ENCODE data around the gene TYW1.
"Not testable (repeated sequence)": the region's sequence is repeated elsewhere in the genome, so short reads cannot be mapped to it uniquely, and the experiment has no call there.

Gene TYW1

DNA sequence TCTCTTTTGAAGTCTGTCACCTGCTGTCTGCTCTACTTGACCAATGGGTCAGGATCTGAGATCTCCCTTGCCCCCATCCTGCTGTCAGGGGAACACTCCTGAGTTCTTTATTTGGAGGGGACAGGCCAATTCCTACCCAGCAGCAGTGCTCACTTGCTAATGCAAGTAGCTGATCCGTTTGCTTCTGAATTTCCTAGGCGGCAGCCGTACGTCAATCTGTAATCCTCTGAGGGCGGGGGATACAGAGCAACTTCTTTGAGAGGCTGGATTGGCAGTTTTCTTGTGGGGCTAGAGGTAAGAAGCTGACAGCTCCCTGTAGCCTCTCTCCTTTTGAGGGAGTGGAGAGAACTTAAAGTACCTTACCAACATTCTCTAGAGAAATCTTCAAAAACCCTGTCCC is 36.6 kb downstream of the TYW1 start:
- no peaks in the 10 kb centered on the region for H3K4me1 ChIP-seq (ENCODE audit: insufficient read depth, low read length)
- H3K27me3 ChIP-seq (ENCODE audit: insufficient read depth, low read length), result no peaks in the 10 kb centered on the region
- H3K9ac ChIP-seq (ENCODE audit: low read depth, low read length), result no peak overlapping the region
- 0 out of 2 replicates have a peak, but pooled peaks cover 6% of the 10 kb centered on the region for H3K9me3 ChIP-seq (ENCODE audit: insufficient read depth, low read depth, low read length)
- H3K4me3 ChIP-seq (ENCODE audit: low read length), result no peak overlapping the region
- no peak overlapping the region for H3K27ac ChIP-seq (ENCODE audit: low read length)
- H3K36me3 ChIP-seq (ENCODE audit: insufficient read depth, low read depth, low read length), result peaks cover 12% of the 10 kb centered on the region; the same call in 1 of the 2 replicates

DNA sequence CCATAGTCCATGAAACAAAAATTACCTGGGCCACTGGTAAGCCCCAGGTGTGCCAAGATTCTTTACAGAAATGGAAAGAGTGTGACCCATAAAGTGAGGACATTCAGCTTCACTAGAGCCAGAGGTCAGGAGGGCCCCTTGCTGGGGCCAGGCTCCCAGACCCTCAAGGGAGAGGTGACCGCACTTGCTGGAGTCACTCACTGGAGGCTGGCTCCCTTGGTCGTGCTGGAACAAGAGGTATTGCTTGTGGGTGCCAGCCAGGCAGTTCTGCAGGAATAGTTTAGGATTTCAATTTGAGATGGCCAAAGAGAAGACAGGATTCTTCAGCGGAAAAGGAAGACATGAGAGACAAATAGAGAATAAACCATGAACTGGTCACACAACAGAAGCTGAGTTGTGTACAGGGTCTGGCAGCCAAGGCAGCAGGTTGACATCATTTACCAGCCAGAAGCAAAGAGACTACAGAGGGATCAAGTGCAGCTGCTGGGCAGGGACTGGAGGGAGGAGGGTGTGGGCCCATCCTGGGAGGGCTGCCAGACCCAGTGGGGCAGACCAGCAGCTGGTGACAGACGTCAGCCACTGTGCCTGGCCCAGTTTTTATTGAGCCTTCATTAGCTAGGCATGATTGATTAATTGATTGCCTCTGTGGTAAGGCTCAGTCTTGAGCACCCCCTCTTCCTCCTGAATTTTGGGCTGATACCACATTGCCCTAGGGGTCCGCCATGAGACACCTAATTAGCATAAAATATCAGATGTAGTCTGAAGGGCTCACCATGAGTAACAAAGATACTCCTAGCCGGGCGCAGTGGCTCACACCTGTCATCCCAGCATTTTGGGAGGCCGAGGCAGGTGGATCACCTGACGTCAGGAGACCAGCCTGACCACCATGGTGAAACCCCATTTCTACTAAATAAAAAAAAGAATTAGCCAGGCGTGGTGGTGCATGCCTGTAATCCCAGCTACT is 40.1 kb downstream of the TYW1 start:
- not testable (repeated sequence) for H3K27ac ChIP-seq (ENCODE audit: low read length); H3K4me1 ChIP-seq (ENCODE audit: insufficient read depth, low read length); H3K27me3 ChIP-seq (ENCODE audit: insufficient read depth, low read length); H3K9ac ChIP-seq (ENCODE audit: low read depth, low read length); H3K4me3 ChIP-seq (ENCODE audit: low read length); H3K9me3 ChIP-seq (ENCODE audit: insufficient read depth, low read depth, low read length); H3K36me3 ChIP-seq (ENCODE audit: insufficient read depth, low read depth, low read length)

DNA sequence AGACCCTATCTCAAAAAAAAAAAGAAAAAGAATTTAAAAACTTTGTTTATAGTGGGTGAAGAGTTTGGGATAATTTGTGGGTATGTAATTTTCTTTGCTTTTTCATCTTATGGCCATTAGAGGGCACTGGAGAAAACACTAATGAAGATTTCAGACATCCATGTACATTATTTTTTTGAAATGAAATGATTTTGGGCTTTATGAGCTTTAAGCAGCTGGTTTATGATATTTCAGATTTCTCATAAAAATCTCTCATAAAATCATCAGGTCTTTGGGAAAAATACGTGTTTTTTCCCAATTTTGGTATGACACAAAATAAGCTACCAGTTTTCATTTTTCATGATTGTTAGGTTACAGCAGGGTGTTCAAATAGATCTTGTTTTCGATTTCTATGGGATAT is 44.2 kb downstream of the TYW1 start:
- H3K4me3 ChIP-seq (ENCODE audit: low read length); H3K36me3 ChIP-seq (ENCODE audit: insufficient read depth, low read depth, low read length); H3K9me3 ChIP-seq (ENCODE audit: insufficient read depth, low read depth, low read length); H3K27ac ChIP-seq (ENCODE audit: low read length); H3K27me3 ChIP-seq (ENCODE audit: insufficient read depth, low read length); H3K9ac ChIP-seq (ENCODE audit: low read depth, low read length); H3K4me1 ChIP-seq (ENCODE audit: insufficient read depth, low read length): not testable (repeated sequence)

DNA sequence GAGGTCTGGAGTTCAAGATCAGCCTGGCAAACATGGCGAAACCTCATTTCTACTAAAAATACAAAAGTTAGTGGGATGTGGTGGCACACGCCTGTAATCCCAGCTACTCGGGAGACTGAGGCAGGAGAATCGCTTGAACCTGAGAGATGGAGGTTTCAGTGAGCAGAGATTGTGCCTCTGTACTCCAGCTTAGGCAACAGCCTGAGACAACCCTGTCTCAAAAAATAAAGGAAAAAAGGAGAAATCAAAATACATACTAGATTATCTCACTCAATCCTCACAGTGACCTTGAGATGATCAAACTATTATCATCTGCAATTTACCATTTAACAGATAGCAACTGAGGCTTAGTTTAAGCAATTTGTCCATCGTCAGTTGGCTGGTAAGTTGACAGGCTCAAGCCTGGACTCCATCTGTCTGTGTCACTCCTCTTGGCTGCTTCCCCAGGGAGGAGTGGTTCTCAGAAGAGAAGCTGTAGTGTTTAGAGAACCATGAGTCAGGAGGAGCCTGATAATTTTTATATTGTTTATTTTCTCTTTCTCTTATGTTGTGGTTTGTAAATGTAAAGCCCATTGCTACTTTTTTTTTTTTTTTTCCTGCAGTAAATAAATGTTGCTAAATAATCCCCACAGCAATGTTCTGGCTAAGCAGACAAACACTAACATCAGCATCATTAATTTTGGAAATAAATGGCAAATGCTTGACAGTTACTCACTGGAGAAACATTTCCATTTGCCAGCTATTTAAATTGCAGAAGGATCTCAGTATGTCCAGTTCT is 46.3 kb downstream of the TYW1 start:
- H3K9ac ChIP-seq (ENCODE audit: low read depth, low read length); H3K4me1 ChIP-seq (ENCODE audit: insufficient read depth, low read length); H3K9me3 ChIP-seq (ENCODE audit: insufficient read depth, low read depth, low read length); H3K27ac ChIP-seq (ENCODE audit: low read length); H3K27me3 ChIP-seq (ENCODE audit: insufficient read depth, low read length); H3K36me3 ChIP-seq (ENCODE audit: insufficient read depth, low read depth, low read length); H3K4me3 ChIP-seq (ENCODE audit: low read length): not testable (repeated sequence)

DNA sequence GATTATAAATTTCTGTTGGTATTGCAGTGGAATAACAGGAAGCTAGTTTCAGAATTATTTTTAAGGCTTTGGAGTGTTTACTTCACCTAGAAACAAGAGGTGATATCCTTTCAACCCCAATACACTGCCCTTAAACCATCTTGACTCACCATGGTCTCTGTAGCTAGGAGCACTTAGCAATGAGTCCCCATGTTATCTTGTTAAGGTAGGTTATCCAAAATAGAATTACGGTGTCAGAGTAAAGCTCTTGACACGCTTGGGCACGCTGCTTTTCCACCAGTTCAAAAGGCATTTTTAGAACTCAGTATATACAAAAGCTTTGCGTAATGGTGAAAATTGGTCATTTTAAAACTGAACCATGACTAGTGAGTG is 46.9 kb downstream of the TYW1 start:
- not testable (repeated sequence) for H3K4me3 ChIP-seq (ENCODE audit: low read length); H3K36me3 ChIP-seq (ENCODE audit: insufficient read depth, low read depth, low read length); H3K9ac ChIP-seq (ENCODE audit: low read depth, low read length); H3K27ac ChIP-seq (ENCODE audit: low read length); H3K4me1 ChIP-seq (ENCODE audit: insufficient read depth, low read length); H3K27me3 ChIP-seq (ENCODE audit: insufficient read depth, low read length); H3K9me3 ChIP-seq (ENCODE audit: insufficient read depth, low read depth, low read length)

DNA sequence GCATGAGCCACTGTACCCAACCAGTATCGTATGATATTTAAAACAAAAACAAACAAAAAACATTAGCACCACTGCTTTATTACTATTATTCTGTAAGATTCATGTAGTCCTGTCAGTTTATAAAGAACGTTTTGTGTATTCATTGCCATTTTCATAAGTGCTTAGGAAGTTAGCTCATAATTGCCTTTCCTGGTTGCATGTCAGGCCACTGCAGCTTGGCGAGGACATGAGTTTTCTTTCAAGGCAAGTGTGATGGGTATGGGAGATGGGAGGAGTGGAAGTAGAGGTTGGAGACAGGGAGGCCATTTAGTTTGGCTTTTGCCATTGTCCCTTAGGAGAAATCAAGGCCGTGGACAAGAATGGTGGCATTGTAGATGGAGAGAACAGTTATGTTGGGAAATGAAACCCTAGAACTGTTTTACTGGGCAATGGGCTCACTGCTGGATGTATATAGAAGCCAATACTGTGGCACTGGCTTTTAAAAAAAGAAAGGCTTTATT is 48.9 kb downstream of the TYW1 start:
- H3K9me3 ChIP-seq (ENCODE audit: insufficient read depth, low read depth, low read length), result no peaks in the 10 kb centered on the region
- H3K4me1 ChIP-seq (ENCODE audit: insufficient read depth, low read length), result no peaks in the 10 kb centered on the region
- no peak overlapping the region for H3K27ac ChIP-seq (ENCODE audit: low read length)
- no peak overlapping the region for H3K4me3 ChIP-seq (ENCODE audit: low read length)
- H3K27me3 ChIP-seq (ENCODE audit: insufficient read depth, low read length), result no peaks in the 10 kb centered on the region
- no peaks in the 10 kb centered on the region for H3K36me3 ChIP-seq (ENCODE audit: insufficient read depth, low read depth, low read length)
- no peak overlapping the region for H3K9ac ChIP-seq (ENCODE audit: low read depth, low read length)

DNA sequence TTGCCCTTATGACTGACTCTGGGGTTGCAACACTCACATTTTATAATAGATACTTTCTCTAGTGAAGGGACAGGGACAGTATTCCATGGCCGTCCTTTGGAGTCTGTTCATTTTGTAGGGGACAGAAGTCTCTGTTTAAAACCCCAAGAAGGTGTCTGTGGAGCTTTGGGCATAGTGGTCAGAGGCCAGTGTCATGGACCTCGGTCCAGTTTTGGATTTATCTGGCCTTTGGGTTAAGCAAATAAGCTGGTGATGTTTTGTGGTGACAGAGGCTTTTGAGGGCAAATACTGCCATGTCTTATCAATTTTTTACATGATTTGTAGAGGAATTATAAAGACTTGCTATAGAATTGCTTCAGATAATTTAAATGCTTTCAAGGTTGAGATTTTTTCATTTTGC is 50.2 kb downstream of the TYW1 start:
- H3K4me3 ChIP-seq (ENCODE audit: low read length); H3K27me3 ChIP-seq (ENCODE audit: insufficient read depth, low read length); H3K27ac ChIP-seq (ENCODE audit: low read length); H3K36me3 ChIP-seq (ENCODE audit: insufficient read depth, low read depth, low read length); H3K9me3 ChIP-seq (ENCODE audit: insufficient read depth, low read depth, low read length); H3K9ac ChIP-seq (ENCODE audit: low read depth, low read length); H3K4me1 ChIP-seq (ENCODE audit: insufficient read depth, low read length): not testable (repeated sequence)

DNA sequence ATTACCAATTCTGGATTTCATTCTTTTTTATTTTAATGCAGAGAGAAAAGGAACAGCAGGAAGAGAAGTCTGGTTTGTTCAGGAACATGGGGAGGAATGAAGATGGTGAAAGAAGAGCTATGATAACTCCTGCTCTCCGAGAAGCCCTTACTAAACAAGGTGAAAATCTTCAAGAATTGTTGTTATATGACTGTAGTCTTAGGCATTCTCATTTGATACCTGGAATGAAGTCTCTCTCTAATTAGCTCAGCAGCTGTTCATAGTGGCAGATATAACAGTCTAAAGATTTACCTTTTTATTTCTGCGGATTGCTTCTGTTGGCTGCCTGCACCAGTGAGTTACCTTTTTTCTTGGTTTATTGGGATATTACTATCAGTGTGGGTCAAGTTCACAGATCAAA is 53.3 kb downstream of the TYW1 start:
- not testable (repeated sequence) for H3K27ac ChIP-seq (ENCODE audit: low read length); H3K9me3 ChIP-seq (ENCODE audit: insufficient read depth, low read depth, low read length); H3K4me1 ChIP-seq (ENCODE audit: insufficient read depth, low read length)

DNA sequence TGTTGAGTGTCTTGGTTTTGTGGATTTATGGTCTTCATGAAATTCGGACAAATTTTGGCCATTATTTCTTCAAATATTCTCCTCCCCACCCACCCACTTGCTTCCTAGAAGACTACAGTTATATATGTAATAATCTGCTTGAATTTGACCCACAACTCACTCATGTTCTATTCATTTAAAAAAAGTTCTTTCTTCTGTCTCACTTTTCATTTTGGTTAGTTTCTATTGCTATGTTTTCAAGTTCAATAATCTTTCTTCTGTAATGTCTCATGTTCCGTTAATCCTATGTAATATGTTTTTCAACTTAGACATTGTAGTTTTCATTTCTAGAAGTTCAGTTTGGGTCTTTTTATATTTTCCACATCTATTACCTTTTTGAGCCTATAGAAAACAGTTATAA is 55.5 kb downstream of the TYW1 start:
- not testable (repeated sequence) for H3K27me3 ChIP-seq (ENCODE audit: insufficient read depth, low read length); H3K4me3 ChIP-seq (ENCODE audit: low read length); H3K9ac ChIP-seq (ENCODE audit: low read depth, low read length); H3K27ac ChIP-seq (ENCODE audit: low read length); H3K9me3 ChIP-seq (ENCODE audit: insufficient read depth, low read depth, low read length); H3K4me1 ChIP-seq (ENCODE audit: insufficient read depth, low read length); H3K36me3 ChIP-seq (ENCODE audit: insufficient read depth, low read depth, low read length)

More for the DNA sequence above, 53.3 kb downstream of the TYW1 start:
- H3K4me3 ChIP-seq (ENCODE audit: low read length); H3K27me3 ChIP-seq (ENCODE audit: insufficient read depth, low read length); H3K9ac ChIP-seq (ENCODE audit: low read depth, low read length); H3K36me3 ChIP-seq (ENCODE audit: insufficient read depth, low read depth, low read length): not testable (repeated sequence)

DNA sequence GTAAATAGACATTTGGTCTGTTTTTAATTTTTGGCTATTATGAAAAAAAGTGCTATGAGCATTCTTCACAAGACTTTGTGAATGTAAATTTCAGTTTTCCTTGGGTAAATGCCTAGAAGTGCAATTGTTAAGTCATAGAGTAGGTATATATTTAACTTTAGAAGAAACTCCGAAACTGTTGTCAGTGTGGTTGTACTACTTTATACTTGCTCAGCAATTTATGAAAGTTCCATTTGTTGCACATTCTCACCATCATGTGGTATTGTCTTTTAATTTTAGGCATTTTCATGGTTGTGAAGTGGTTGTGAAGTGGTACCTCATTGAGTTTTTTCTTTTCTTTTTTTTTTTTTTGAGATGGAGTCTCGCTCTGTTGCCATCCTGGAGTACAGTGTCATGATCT is 60.0 kb downstream of the TYW1 start:
- H3K27me3 ChIP-seq (ENCODE audit: insufficient read depth, low read length), result no peaks in the 10 kb centered on the region
- no peaks in the 10 kb centered on the region for H3K9me3 ChIP-seq (ENCODE audit: insufficient read depth, low read depth, low read length)
- no peak overlapping the region for H3K4me3 ChIP-seq (ENCODE audit: low read length)
- H3K4me1 ChIP-seq (ENCODE audit: insufficient read depth, low read length), result no peaks in the 10 kb centered on the region
- H3K9ac ChIP-seq (ENCODE audit: low read depth, low read length), result no peak overlapping the region
- H3K36me3 ChIP-seq (ENCODE audit: insufficient read depth, low read depth, low read length), result peaks cover 2% of the 10 kb centered on the region; the same call in 1 of the 2 replicates
- H3K27ac ChIP-seq (ENCODE audit: low read length), result no peak overlapping the region

DNA sequence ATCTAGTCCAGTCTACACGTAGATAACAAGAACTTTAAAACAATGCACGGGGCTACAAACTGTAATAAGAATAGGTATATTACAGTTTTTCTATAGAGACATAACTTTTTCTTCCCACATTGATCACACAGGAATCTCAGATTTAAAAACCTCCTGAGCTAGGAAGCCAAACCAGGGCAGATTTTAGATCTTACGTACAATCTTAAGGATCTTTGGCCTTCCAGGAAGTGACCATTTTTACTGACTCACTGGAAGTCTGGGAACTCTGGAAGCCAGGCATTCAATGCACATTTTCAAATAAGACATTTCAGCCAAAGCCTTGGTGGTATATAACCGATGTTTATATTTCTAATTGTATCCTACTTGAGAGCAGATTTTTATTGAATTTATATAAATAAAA is 64.7 kb downstream of the TYW1 start:
- H3K4me3 ChIP-seq (ENCODE audit: low read length); H3K27me3 ChIP-seq (ENCODE audit: insufficient read depth, low read length); H3K9ac ChIP-seq (ENCODE audit: low read depth, low read length); H3K4me1 ChIP-seq (ENCODE audit: insufficient read depth, low read length); H3K9me3 ChIP-seq (ENCODE audit: insufficient read depth, low read depth, low read length); H3K36me3 ChIP-seq (ENCODE audit: insufficient read depth, low read depth, low read length); H3K27ac ChIP-seq (ENCODE audit: low read length): not testable (repeated sequence)

DNA sequence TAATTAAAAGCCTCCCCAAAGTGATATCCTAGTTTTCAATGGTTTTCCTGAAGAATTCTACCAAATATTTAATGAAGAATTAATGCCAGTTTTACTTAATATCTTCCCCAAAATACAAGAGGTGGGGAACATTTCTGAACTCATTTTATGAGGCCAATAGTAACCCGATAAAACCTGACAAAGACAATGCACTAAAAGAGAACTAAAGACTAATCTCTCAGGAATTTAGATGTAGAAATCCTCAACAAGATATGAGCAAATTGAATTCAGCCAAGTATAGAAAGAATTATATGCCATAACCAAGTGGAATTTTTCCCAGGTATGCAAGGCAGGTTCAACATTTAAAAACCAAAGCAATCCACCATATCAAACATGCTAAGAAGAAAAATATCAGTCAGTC is 66.2 kb downstream of the TYW1 start:
- not testable (repeated sequence) for H3K4me1 ChIP-seq (ENCODE audit: insufficient read depth, low read length); H3K27ac ChIP-seq (ENCODE audit: low read length); H3K27me3 ChIP-seq (ENCODE audit: insufficient read depth, low read length); H3K36me3 ChIP-seq (ENCODE audit: insufficient read depth, low read depth, low read length); H3K4me3 ChIP-seq (ENCODE audit: low read length); H3K9ac ChIP-seq (ENCODE audit: low read depth, low read length); H3K9me3 ChIP-seq (ENCODE audit: insufficient read depth, low read depth, low read length)
